Natural killer cell treated with Interleukin-12 subunit alpha and Interleukin-12 subunit beta and Interleukin-15 and Interleukin-18, amount 100 ng/mL, for 72 hours (primary cell): ENCODE measurements around the gene AUH. TPM values are rescaled to one million over a fixed set of nuclear protein-coding genes. Genes with fewer than 3 reads are reported as not detected.

Experiments
- ATAC-seq, 2 donors: fragments of 150-1000 bp; cut with Tn5 transposase in 1 of 2; sonication (Bioruptor Pico), chemical (Tn5 transposase) in 1 of 2; 2 replicates each; pipeline ENCODE4 v1.10.0; 2021
- DNase-seq: peaks from one replicate; pipeline ENCODE4 v3.0.0; 2022; ENCODE audit warnings: low spot score
- H3K27ac Mint-ChIP-seq, 2 donors: 1 replicate in 1 of 2; 2 replicates in 1 of 2; pipeline ENCODE4 v1.8.0; 2022; ENCODE audit warnings: mixed read lengths in 2 of 2, mild to moderate bottlenecking in 1 of 2, moderate library complexity in 1 of 2
- H3K27me3 Mint-ChIP-seq, 2 donors: 1 replicate in 1 of 2; 2 replicates in 1 of 2; pipeline ENCODE4 v1.8.0; 2022; ENCODE audit warnings: mixed read lengths in 2 of 2
- H3K36me3 Mint-ChIP-seq: one replicate; pipeline ENCODE4 v1.8.0; 2022; ENCODE audit warnings: mixed read lengths
- H3K4me1 Mint-ChIP-seq, 2 donors: 1 replicate in 1 of 2; 2 replicates in 1 of 2; pipeline ENCODE4 v1.8.0; 2022; ENCODE audit warnings: low read depth in 2 of 2, mixed read lengths in 2 of 2, mild to moderate bottlenecking in 1 of 2
- H3K4me3 Mint-ChIP-seq: one replicate; pipeline ENCODE4 v1.8.0; 2022; ENCODE audit warnings: mixed read lengths
- H3K9me3 Mint-ChIP-seq: 2 replicates; pipeline ENCODE4 v1.8.0; 2022; ENCODE audit warnings: mixed read lengths
- total RNA-seq, 2 donors: library from RNA; stranded (reverse); gene quantifications; one replicate each; pipeline ENCODE4 v1.2.3, GENCODE V29; 2022

Gene AUH
- total RNA-seq, 2 donors from 2014 or later, result 19.4 to 25.2 TPM

GRCh38 chr9:91182429-91183225, 179.1 kb downstream of the AUH start:
- no peak for ATAC-seq
- H3K27me3 Mint-ChIP-seq, result no peaks in the 10 kb centered on the region
- H3K9me3 Mint-ChIP-seq, result no peaks in the 10 kb centered on the region
- peaks cover 20 to 25% of the 10 kb centered on the region in 2 donors for H3K4me1 Mint-ChIP-seq
- DNase-seq, result no peak
- no peaks in the 10 kb centered on the region for H3K36me3 Mint-ChIP-seq
- H3K4me3 Mint-ChIP-seq, result no peak overlapping the region
- peak overlapping the region in 1 of 2 donors; percentile 71 for H3K27ac Mint-ChIP-seq

- DNase-seq (no peak), ATAC-seq (no peak)
- no peaks in the 10 kb centered on the region for H3K36me3 Mint-ChIP-seq
- peak overlapping the region in 1 of 2 donors; percentile 24 for H3K27ac Mint-ChIP-seq
- no peaks in the 10 kb centered on the region for H3K9me3 Mint-ChIP-seq
- H3K27me3 Mint-ChIP-seq, result no peaks in the 10 kb centered on the region
- peaks cover 19 to 25% of the 10 kb centered on the region in 2 donors for H3K4me1 Mint-ChIP-seq
- H3K4me3 Mint-ChIP-seq, result no peak overlapping the region
Measured at GRCh38 chr9:91181541-91181940, 180.2 kb downstream of the AUH start.

DNA sequence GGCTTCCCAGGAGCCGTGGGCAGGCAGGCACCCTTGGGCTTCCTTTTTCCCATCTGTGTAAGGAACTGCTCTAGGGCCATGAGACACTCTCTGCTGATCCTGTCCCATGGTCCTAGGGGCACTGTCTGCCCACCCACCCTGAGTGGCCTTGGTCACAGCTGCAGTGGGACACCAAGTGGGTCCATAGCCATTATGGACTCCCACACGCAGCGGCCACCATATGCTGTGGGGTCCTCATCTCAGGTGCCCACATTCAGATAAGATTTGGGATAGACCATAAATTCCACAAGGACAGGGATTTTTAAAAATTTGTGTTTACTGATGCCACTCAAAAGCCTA, 180.8 kb downstream of the AUH start:
- no peaks in the 10 kb centered on the region for H3K36me3 Mint-ChIP-seq
- H3K4me3 Mint-ChIP-seq, result no peak overlapping the region
- no peaks in the 10 kb centered on the region for H3K9me3 Mint-ChIP-seq
- no peaks in the 10 kb centered on the region for H3K27me3 Mint-ChIP-seq
- DNase-seq, result no peak
- no peak for ATAC-seq
- peaks cover 19 to 25% of the 10 kb centered on the region in 2 donors for H3K4me1 Mint-ChIP-seq
- peak overlapping the region in 1 of 2 donors; percentile 24 for H3K27ac Mint-ChIP-seq

- Mint-ChIP-seq H3K27me3 (no peaks in the 10 kb centered on the region), H3K27ac (no peak overlapping the region), H3K4me1 (peaks cover 20 to 30% of the 10 kb centered on the region in 2 donors), H3K4me3 (no peak overlapping the region), H3K36me3 (no peaks in the 10 kb centered on the region), H3K9me3 (no peaks in the 10 kb centered on the region)
- no peak for DNase-seq
- no peak for ATAC-seq
Measured at GRCh38 chr9:91180240-91180929, 181.3 kb downstream of the AUH start.

DNA sequence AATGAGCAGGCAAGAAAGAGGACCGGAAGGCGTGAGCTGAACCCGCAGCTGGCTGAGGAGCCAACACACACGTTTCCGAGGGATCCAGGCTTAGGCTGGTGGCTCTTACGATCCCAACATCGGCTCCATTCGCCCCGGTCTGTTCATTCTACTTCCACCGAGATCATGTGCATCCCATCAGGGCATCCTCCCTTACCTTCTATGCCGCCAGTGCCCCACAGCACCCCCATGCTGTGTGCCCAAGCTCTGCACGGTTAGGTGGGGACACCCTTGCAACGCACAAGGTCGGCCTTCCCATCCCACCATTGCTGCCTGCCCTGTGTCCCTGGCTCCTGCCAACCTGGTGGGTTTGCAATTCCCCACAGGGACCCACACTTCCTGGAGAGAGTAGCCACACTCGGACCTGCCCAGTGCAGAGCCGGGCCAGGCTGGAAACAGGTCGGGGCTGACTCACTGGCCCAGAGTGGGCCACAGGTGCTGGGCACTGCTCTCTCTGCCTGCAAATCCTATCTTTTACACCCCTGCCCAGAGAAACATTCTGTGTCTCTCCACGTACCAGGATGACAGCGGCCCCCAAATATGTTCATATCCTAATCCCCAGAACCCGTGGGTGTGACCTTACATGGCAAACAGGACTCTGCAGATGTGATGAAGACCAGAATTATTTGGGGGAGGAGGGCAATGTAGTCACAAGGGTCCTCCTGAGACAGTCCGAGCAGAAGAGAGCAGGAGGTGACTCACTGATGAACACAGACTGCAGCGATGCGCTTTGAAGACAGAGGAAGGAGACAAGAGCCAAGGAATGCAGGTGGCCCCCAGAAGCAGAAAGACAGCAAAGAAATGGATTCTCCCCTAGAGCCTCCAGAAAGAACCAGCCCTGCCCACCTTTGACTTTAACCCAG, 182.2 kb downstream of the AUH start:
- DNase-seq, result no peak
- H3K4me1 Mint-ChIP-seq, result peaks cover 26 to 39% of the 10 kb centered on the region in 2 donors

GRCh38 chr9:91178281-91179236, 183.2 kb downstream of the AUH start:
- H3K4me3 Mint-ChIP-seq, result peak overlapping the region; percentile 68
- peak overlapping the region; percentile 72 to 84 for H3K27ac Mint-ChIP-seq
- no peaks in the 10 kb centered on the region for H3K27me3 Mint-ChIP-seq
- DNase-seq (no peak), ATAC-seq (peak; percentile 24 to 55)
- H3K9me3 Mint-ChIP-seq, result no peaks in the 10 kb centered on the region
- peaks cover 30 to 46% of the 10 kb centered on the region in 2 donors for H3K4me1 Mint-ChIP-seq
- no peaks in the 10 kb centered on the region for H3K36me3 Mint-ChIP-seq

More for the DNA sequence above, 182.2 kb downstream of the AUH start:
- Mint-ChIP-seq H3K27me3 (no peaks in the 10 kb centered on the region), H3K4me3 (no peak overlapping the region), H3K27ac (peak overlapping the region in 1 of 2 donors; percentile 72), H3K36me3 (no peaks in the 10 kb centered on the region), H3K9me3 (no peaks in the 10 kb centered on the region)
- no peak for ATAC-seq

GRCh38 chr9:91177661-91178280, 183.9 kb downstream of the AUH start:
- Mint-ChIP-seq H3K4me1 (peaks cover 28 to 44% of the 10 kb centered on the region in 2 donors), H3K27me3 (no peaks in the 10 kb centered on the region), H3K27ac (peak overlapping the region; percentile 72 to 84), H3K36me3 (peaks cover under 1% of the 10 kb centered on the region), H3K4me3 (peak overlapping the region; percentile 68), H3K9me3 (no peaks in the 10 kb centered on the region)
- DNase-seq (peak; percentile 73), ATAC-seq (peak; percentile 84 to 86)

GRCh38 chr9:91177081-91177480, 184.6 kb downstream of the AUH start:
- ATAC-seq, result no peak
- DNase-seq, result no peak
- Mint-ChIP-seq H3K27me3 (no peaks in the 10 kb centered on the region), H3K27ac (peak overlapping the region; percentile 72 to 84), H3K9me3 (peaks cover 3% of the 10 kb centered on the region), H3K4me3 (peak overlapping the region; percentile 68), H3K4me1 (peaks cover 27 to 46% of the 10 kb centered on the region in 2 donors), H3K36me3 (peaks cover 7% of the 10 kb centered on the region)

DNA sequence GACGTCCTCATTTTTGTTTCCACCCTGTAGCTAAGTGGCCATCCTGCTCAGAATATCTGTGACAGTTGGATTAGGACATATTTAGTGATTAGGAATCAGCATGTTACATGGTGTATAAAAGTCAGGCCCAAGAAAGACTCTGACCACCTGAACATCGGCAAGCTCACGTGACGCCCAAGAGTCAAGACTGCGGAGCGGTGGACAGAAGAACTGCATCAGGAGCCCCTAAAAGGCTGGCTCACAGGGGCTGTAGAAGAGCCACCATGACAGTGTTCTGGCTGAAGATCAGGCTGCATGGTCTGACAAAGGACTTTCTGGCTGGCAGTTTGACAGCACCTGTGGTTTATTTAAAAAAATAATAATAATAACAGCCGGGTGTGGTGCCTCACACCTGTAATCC, 185.3 kb downstream of the AUH start:
- DNase-seq, result no peak
- ATAC-seq, result no peak
- Mint-ChIP-seq H3K4me1 (peaks cover 28 to 50% of the 10 kb centered on the region in 2 donors), H3K27ac (peak overlapping the region; percentile 72 to 84), H3K4me3 (no peak overlapping the region), H3K27me3 (no peaks in the 10 kb centered on the region), H3K9me3 (peaks cover 9% of the 10 kb centered on the region), H3K36me3 (peaks cover 14% of the 10 kb centered on the region)

GRCh38 chr9:91174772-91175171, 186.9 kb downstream of the AUH start:
- DNase-seq, result no peak
- peaks cover 28 to 50% of the 10 kb centered on the region in 2 donors for H3K4me1 Mint-ChIP-seq

DNA sequence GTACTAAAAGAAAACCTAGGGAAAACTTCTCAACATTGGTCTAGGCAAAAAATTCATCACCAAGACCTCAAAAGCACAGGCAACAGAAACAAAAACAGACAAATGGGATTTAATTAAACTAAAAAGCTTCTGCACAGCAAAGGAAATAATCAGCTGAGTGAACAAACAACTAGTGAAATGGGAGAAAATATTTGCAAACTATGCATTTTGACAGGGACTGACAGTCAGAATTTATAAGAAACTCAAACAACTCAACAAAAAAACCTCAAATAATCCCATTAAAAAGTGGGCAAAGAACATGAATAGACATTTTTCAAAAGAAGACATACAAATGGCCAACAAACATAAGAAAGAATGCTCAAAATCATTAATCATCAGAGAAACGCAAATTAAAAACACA, 189.4 kb downstream of the AUH start:
- Mint-ChIP-seq H3K4me3 (peak overlapping the region; percentile 13), H3K4me1 (peaks cover 26 to 41% of the 10 kb centered on the region in 2 donors), H3K27me3 (no peaks in the 10 kb centered on the region), H3K36me3 (peaks cover 26% of the 10 kb centered on the region), H3K27ac (no peak overlapping the region), H3K9me3 (peaks cover 13% of the 10 kb centered on the region)
- no peak for DNase-seq
- no peak for ATAC-seq

More at GRCh38 chr9:91174772-91175171, 186.9 kb downstream of the AUH start:
- Mint-ChIP-seq H3K9me3 (peaks cover 13% of the 10 kb centered on the region), H3K4me3 (peak overlapping the region; percentile 71), H3K36me3 (peaks cover 26% of the 10 kb centered on the region), H3K27ac (peak overlapping the region; percentile 72), H3K27me3 (no peaks in the 10 kb centered on the region)
- no peak for ATAC-seq

DNA sequence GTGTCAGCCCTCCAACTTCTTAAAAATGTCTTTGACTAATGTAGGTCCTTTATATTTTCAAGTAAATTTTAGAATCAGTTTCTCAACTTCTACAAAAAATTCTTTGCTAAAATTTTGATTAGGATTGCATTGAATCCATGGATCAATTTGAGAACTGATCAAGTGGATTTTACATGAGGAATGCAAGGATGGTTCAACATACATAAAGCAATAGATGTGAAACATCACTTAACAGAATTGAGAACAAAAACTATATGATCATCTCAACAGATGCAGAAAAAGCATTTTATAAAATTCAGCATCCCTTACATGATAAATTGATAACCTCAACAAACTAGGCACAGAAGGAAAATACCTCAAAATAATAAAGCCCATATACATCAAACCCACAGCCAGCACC, 190.8 kb downstream of the AUH start:
- Mint-ChIP-seq H3K27me3 (no peaks in the 10 kb centered on the region), H3K4me1 (peaks cover 21 to 35% of the 10 kb centered on the region in 2 donors), H3K9me3 (peaks cover 13% of the 10 kb centered on the region), H3K36me3 (peaks cover 26% of the 10 kb centered on the region), H3K4me3 (no peak overlapping the region), H3K27ac (no peak overlapping the region)
- DNase-seq (no peak), ATAC-seq (no peak)
